Measurements from ENCODE around the gene UNC119.

Gene UNC119

DNA sequence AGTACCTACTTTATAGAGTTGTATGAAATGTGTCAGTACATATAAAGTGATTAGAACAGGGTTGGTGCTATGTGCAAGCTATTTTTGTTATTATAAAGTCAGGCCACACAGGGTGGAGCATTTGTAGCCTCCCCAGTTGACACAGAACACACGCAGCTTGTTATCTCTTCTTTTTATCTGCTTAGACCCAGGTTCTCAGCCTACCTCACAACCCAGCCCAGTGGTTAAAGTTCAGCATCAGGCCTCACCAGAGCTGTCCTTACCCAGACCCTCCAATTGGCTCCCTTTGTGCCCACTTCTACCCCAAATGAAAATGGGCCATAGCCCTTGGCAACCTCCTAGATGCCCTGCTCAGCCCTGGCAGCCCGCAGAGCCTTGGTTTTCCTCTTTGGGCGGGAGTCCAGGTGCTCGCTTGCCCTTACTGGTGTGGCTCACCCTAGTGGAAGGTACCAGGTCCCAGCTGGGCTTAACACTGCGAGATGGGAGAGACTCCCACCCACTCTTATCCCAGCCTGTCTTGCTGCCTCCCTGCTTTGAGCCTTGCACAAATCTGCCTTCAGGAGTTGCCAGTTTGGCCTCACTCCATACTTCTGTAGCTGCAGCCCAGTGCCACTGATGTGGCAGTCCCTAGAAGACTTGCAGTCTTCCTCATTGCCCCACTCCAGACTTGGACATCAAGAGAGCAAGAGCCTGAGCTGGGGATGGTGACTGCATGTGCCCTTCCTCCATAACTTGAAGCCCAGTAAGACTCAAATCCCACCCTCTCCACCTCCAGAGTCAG, 20.0 kb upstream of the UNC119 start:
- DNase-seq: no peak

DNA sequence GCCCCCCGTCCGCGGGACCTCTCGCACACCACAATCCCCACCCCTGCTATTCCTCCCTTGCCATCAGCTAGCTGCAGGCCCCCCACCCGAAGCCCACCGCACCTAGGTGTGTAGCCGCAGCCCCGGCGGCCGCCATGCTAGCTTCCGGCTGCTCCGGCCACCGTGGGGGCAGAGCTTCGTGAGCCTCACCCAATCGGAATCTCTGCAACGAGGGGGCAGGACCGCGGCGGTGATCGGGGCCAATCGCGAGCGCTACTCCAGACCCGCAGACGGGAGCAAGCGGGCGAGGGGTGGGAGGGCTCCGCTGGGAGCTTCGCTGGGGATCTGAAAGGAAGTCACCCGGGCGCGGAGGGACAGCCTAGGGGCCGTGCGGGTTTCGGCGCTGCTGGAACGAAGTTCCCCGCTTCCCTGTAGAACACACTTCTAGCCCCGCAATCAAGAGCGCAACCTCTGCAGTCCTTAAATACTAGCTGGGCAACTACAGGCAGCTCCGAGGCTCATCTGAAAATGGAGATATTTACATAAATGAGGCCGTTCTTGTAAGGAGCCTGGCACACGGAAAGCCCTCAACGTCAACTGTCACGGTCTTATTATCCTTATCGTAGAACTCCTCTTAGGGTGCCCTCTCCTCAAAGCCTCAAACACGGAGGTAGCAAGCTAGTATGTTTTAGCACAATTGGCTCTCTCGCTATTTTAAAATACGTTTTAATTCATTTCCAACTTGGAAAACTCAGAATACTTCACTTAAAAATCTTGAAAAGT, 19.1 kb upstream of the UNC119 start, which contains the start of gene PIGS:
Gene PIGS (minus strand): TSS at position 164 of the 762 bp plus-strand sequence. CDS start 28 bp downstream, at position 136.
- DNase-seq: peak; percentile 72 to 83

DNA sequence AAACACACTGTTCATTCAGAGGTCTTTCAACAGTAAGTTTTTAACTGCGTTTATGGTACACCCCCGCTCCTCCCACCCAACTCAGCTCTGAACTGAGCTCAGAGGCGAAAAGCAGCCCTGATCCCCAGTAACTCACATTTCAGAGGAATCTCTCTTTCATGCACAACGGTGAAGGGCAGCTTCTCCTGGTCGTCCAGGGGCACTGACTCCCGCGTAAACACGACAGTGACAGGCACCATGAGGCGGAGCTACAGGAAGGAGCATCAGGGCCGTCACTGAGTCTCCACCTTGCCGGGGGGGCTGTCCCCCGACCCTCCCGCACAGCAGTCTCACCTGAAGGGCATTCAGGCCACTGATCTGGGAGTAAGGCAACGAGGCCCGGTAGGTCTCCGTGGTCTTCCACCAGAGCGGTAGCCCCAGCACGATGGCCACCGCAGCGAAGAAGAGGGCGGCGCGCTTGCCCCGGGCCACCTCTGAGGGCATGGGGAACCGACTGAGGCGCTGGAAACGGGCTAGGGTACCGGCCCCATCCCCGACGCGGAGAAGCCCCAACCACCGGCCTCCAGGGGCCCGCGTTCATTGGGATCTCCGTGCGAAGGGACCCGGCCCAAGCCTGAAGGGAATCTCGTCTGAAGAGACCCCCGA, 18.4 kb upstream of the UNC119 start:
- no peak for DNase-seq

DNA sequence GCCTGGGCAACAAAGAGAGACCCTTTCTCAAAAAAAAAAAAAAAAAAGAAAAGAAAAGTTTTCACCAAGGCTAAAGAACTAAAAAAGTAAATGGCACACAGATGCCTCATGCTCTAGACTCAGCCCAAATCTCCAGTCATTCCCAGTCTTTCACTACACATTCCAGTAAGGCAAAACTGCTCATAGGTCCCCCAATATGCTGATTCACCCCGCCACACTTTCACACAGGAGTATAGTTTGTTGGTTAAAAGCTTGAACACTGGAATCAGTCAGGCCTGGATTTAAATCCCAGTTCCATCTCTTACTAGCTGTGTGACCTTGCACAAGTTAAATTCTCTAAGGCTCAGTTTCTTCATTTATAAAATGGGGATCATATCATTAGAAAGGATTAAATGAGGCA, 17.0 kb upstream of the UNC119 start:
- no peak for DNase-seq

DNA sequence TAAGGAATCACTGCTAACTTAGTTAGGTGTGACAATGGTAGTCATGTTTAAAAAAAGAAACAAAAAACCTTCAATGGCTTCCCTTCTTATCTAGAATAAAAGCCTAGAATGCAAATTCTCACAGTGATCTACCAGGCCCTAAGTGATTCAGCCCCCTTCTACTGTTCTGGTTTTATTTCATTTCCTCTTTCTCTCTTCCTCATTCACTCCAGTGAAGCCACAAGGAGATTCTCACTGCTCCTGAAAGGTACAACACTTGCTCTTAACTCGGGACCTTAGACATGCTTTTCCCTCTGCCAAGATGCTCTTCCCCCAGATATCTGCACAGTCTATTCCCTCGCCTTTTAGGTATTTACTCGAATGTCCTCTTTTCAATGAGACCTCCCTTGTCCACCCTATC, 15.2 kb upstream of the UNC119 start:
- peak in 1 of 2 donors; percentile 52 for DNase-seq

DNA sequence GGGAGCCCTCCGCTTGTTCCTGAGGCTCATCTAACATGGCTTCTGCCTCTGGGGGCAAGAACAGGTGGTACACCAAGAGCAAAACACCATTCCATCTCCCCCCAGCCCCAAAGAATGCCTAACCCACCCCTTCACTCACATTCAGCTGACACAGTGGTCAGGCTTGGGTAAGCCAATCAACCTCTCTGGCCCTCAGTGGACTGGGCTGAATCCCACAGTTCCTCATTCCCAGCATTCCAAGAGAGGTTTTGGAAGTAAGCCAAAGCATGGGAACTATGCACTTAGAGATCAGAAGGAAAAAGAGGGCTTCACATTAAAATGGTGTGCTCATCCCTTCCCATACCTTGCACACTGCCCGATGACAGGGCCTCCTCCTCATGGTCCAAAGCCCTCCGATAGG, 11.1 kb upstream of the UNC119 start:
- DNase-seq: no peak

DNA sequence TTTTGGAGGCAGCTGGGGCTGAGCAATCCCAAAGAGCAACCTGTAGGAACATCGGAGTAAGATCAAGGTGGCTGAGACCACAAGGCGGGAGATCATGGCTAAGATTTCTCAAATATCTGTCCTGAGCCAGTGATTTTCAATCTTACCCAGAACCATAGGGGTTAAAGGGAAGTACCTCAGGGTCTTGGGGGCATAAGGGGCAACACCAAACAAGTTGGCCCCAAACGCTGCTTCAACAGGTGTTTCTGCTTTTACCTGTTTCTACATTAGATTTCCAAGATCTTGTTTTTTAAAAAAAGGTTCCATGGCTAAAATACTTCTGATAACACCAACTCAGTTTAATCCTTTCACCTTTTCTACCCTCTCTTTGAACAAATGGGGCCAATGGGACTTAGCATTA, 2.6 kb upstream of the UNC119 start:
- no peak for DNase-seq

DNA sequence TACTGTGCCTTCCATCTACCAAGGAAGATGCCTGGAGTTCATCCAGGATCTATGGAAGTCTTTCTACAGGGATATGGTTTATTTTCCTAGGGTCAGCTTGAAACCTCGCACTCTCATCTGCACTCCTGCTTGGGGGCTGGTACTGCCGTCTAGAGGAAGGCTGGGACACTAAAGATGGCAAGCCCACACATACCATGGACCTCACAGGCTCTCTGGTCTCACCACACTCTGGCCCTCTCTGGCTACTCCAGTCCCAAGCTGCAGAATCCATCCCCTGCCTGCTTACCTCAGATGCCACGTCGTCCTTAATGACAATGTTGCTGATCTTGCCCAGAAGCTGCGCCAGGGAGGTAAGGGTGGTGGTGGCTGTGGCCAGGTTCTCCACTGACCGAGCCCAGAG, 2.1 kb upstream of the UNC119 start:
- no peak for DNase-seq

DNA sequence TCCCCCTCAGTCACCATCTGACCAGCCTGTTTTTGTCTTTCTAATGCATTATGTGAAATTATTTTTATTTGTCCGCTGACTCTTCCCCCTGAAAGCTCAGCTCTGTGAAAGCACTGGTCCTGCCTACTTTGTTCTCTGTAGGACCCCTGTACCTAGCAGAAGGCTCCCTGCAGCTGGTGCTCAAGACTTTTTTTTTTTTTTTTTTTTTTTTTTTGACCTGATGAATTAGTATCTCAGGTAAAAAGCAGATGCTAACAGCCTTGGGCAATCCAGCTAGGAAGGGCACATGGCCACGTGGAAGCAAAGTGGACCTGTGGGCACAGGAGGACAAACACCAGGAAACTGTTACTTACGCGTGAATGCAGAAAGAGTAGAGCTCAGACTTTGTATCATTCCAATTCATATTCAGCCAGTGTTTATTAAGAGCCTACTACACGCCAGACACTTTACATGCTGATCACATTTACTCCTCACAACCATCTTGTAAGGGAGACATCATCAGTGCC, 629 bp upstream of the UNC119 start:
- no peak for DNase-seq

DNA sequence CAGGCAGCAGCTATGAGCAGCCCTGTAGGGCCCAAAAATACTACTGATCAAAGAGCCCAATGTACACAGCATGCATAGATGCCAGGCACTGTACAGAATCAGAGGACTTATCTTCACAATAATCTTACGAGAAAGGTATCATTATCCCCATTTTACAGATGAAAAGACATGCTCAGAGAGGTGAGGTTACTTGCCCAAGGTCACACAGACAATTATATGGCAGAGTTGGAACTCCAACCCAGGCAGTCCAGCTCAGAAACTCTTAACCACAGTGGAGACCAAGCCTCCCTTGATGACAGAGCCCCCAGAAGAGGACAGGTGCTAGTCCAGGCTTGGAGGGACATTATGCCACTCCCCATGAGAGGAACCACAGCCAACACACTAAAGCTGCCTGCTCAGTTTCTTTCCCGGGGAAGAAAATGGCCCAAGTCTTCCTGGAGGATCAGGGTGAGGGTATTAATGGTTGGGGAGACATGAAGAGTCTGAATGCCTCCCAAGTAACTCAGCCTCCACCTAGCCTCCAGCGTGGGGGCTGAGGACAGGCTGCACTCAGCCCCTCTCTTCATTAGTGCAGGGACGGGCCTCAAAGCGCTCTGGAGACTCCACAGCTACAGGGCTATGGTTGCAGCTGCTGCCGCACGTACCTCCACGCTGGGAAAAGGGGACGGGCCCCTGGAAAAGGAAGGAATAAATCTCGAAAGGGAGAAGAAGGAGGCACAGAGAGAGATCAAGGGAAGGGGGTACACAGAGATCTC, 826 bp downstream of the UNC119 start:
- DNase-seq: no peak

DNA sequence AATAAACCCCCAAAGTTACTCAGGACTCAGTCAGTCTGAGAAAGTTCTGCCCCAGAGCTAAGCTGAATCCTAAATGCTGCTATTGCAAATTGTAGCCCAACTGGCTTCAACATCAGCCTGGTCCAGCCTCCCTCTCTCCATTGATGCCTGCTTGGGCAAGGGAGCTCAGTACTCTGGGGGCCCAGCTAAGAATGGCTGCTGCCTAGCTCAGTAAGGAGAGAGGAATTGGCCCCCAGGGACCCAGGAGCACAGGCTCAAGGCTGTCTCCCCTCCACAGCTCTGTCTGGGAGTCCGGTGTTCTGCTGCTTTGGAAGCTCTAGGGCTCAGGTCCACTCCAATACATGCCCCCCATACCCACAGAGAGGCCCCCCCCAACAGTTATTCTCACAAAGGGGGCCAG, 1.6 kb downstream of the UNC119 start:
- no peak for DNase-seq

DNA sequence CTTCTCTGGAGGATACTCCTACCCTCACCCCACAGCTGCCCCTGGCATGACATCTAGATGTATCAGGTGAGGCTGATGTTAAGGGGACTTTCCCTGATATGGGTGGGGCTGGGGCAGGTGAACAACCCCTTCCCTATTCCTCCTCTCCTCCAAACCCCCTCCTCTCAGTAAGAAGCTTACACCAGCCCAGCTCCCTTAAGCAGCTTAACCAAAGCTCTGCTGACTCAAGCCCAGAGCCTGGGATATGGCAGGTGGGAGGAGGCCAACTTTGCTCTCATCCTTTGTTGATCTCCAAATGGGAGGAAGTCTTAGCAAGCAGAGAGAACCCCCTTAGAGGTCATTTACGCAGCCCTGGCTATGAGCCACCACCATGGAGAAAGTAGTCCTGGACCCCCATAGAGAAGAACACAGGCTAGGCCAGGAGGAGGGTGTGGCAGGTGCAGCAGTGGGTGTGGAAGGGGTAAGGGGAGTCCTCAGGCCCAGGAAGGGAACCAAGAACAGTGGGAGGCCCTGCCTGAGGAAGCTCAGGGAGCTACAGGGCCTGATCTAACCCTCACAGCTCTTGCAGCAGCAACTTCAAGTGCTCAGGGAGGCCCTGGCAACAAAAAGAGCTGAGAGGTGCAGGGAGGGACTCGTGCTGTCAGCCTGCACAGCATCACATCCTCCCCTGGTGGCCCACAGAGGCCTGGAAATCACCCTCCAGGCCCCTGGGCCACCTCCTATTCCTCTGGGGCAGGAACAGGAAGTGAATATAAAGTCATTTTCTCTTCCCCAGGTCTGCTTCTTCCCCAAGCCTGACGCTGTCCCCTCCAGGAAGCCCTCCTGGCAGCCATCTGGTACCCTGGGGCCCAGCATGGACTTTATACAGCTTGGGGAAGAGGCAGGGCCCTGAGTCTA, 2.9 kb downstream of the UNC119 start:
- DNase-seq: peak in 1 of 2 donors; percentile 19

DNA sequence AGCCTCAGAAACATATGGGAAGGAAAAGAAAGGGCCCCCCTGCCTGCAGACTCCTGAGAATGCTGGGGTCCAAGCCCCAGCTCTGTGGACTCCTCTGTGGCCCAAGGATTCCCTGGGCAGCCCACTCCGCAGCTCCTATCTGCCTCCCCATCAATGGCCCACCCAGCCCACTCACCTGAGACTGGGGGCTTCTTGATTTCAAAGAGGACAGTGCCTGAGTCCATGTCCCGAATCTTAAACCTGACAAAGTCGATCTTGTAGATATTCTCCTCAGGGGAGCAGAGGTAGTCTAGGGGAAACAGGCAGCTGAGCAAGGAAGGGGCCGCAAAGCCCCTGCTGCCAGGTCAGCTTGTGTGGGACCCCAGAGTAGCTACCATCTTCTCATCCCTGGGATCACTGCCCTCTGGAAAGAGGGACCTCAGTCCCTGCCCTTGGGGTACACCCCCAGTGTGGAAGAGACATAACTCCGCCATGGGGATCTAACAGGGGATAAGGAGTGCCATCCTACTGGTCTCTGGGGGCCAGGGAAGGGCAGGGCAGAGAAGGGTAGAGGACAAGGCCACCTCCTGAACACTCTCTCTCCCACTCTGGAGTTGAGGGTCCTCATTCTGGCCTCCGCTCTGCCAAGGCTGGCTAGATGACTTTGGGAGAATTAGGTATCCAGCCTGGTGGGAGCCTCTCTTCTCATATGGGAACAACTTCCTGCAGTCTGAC, 3.9 kb downstream of the UNC119 start:
- DNase-seq: no peak

DNA sequence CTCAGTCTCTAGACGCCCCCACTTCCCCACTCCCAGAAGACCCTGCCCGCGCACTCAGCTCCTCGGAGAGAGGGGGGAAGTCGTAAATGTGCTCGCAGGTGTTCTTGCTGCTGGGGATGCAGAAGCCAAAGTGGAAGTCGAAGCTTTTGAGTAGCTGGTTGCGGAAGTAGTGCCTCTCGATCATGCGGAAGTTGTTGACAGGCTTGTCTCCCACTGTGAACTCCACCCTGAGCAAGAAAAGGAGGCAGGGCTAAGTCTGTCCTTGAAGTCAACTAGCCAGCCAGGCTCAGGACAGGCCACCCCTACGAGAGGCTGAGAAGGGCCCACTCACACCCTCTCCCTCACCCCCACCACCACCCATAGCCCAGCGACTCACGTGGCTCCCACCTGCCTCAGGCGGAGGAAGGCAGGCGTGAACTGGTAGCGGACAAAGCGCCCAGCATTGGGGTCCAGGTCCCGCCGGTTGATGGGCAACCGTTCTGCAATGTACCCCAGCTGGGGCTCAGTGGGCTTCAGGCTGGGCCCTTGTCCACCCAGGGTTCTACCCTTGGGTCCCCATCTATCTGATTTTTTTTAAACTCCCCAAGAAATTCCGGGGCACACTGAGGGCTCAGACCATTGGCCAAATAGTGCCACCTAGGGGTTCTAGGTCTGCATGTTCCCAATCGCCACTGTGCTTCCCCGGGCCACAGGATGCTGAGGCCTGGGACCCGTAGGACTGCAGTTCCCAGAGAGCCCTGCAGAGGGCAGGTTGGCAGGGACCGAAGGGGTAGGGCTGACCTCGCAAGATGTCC, 4.6 kb downstream of the UNC119 start:
- DNase-seq: peak; percentile 38 to 47

DNA sequence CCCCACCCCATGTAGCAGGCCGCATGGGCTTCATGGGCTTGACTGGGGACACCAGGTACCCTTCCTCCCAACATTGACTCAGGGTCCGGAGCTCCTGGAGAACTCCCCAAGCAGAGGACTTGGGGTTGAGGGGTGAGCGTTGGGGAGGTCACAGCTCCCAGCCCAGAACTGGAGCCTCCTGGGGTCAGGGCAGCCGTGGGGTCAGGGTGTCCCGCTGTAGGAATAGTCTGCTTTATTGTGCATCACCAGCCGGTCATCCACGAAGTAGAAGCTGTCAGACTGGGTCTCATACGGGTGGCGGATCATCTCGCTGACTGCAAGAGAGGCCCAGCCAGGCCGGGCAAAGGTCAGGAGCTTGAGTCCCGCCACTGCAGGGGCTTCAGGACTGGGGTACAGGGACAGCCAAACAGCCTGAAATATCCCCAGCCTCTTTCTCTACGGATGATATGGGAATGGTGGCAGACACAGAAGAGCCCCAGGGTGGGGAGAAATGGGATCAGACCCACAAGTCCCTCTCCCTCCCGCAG, 5.3 kb downstream of the UNC119 start:
- no peak for DNase-seq

DNA sequence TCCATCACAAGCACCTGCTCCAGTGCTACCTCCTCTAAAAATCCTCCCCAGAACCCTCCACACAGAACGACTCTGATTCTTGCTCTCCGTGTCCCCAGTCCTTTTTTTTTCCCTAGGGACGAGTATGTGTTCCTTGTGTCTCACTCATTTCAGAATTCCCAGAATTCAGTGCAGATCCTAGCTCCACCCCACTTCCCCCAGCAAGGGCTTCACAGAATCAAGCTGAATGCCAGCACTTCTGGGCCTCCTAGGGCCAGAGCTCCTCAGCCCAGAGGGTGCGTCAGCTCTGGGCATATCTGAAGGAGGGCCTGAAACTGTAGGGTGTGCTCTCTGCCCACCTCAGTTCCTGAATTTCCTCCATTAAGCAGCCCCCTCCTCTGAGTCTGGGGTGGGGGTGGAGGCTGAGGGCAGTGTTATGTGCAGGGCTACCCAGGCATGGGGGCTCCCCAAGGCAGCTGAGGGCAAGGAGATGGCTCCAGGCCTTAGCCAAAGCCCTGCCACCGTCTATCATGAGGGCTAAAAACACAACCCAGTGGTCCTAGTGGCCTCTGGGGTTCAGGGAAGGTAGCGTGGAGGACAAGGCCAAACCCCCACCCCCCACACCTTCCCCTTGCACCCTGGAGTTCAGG, 6.5 kb downstream of the UNC119 start:
- no peak for DNase-seq

DNA sequence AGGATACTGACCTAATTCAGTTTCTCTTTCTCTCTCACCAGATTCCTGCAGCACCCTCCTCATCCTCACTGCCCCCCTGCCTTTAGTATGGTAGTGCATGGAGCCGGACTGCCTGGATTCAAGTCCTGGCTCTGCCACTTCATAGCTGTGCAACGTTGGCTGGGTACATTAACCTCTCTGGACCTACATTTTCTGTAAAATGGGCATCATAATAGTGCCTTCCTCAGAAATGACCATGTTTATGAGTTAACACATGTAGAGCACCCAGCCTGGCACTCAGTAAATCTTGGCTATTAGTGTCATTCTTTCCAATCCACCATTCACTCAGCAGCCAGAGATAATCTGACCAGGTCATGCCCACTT, 7.3 kb downstream of the UNC119 start:
- no peak for DNase-seq

DNA sequence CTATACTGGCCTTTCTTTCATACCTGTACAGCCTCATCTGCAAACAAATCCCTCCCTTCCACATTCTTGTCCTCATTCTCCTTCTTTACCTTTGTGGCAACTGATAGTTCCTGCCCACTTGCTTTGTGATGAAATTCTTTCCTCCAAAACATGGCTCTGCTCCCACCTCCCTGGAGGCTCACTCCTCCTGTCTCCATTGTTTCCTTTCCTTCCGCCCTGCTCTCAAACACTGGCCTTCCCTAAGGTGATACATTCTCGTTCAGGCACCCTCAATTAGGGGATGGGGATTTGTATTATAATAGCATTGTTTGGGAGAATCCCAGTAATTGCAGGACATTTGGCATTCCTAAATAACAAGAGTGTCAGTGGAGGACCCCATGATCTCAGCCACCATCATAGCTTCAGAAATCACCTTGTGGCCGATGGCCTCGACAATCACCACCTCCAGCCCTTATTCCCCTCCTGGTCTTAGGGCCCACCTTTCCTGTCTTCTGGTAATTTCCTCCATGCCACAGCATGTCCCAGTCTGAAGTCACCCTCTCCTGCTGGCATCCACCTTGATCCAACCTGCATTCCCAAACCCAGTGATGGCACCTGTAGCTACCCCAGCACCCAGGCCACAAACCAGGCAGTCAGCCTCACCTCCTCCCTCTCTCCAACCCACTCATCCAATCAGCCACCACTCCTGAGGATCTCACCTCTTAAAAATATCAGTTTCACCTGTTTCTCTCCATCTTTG, 7.9 kb downstream of the UNC119 start:
- no peak for DNase-seq

DNA sequence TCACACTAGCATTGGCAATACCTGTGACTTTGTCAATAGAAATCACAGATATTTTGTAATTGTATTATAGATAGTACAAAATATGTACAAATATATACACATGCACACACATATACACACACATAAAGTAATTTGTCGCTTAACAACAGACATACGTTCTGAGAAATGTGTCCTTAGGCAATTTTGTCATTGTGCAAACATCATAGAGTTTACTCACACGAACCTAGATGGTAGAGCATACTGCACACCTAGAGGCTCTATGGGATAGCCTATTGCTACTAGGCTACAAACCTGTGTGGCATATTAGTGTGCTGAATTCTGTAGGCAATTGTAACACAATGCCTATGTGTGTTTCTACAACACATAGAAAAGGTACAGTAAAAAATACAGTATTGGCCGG, 11.0 kb downstream of the UNC119 start:
- no peak for DNase-seq

Data from bone marrow (tissue), 2 donors.